ENCODE measurements around the gene RBM41.
"Not testable (repeated sequence)": the region's sequence is repeated elsewhere in the genome, so short reads cannot be mapped to it uniquely, and the experiment has no call there.

RBM41 gene

GRCh38 chrX:107118322-107119147 lies at the start of gene RBM41:
Gene RBM41, minus strand, starts transcription at chrX:107118822. Its CDS starts 49 bp downstream, at chrX:107118773.
- H3K4me3 ChIP-seq (ENCODE audit: low read length) = peak within 1 kb of the TSS; percentile 67
- DNase-seq (ENCODE audit: low read depth) = peak; percentile 73
- TF ChIP-seq, protein P1, sequence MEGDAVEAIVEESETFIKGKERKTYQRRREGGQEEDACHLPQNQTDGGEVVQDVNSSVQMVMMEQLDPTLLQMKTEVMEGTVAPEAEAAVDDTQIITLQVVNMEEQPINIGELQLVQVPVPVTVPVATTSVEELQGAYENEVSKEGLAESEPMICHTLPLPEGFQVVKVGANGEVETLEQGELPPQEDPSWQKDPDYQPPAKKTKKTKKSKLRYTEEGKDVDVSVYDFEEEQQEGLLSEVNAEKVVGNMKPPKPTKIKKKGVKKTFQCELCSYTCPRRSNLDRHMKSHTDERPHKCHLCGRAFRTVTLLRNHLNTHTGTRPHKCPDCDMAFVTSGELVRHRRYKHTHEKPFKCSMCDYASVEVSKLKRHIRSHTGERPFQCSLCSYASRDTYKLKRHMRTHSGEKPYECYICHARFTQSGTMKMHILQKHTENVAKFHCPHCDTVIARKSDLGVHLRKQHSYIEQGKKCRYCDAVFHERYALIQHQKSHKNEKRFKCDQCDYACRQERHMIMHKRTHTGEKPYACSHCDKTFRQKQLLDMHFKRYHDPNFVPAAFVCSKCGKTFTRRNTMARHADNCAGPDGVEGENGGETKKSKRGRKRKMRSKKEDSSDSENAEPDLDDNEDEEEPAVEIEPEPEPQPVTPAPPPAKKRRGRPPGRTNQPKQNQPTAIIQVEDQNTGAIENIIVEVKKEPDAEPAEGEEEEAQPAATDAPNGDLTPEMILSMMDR (conservative IDR thresholded peaks at IDR 0.05; ENCODE audit: low read length) = no peak

DNA sequence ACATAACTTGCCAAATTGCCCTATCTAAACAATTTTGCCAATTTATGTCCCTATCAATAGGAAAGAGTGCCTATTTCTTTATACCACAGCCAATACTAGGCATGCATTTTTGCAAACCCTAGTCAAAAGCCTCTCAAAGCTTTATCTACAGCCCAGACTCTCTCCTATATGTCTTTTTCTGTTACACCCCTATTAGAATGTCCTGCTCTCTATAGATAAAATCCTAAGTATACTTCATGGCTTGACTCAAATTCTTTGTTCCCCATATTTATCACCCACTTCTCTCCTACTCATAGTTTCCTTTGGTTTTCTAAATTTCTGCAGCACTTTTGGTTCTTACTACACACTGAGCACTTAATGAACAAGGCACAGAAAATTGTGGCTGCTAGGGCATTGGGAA lies 49.6 kb upstream of the RBM41 start:
- TF ChIP-seq, protein P1 (conservative IDR thresholded peaks at IDR 0.05; ENCODE audit: low read length) = no peak
- H3K4me3 ChIP-seq (ENCODE audit: low read length) = no peak overlapping the region
- DNase-seq (ENCODE audit: low read depth) = no peak

- TF ChIP-seq, protein P1 (conservative IDR thresholded peaks at IDR 0.05; ENCODE audit: low read length) = no peak
- no peak overlapping the region for H3K4me3 ChIP-seq (ENCODE audit: low read length)
- no peak for DNase-seq (ENCODE audit: low read depth)
Measured at GRCh38 chrX:107167163-107167921, 48.7 kb upstream of the RBM41 start.

GRCh38 chrX:107157618-107158017 lies 39.0 kb upstream of the RBM41 start:
- DNase-seq (ENCODE audit: low read depth); H3K4me3 ChIP-seq (ENCODE audit: low read length): not testable (repeated sequence)

- not testable (repeated sequence) for DNase-seq (ENCODE audit: low read depth); H3K4me3 ChIP-seq (ENCODE audit: low read length)
Measured at GRCh38 chrX:107155621-107156430, 37.2 kb upstream of the RBM41 start.

- H3K4me3 ChIP-seq (ENCODE audit: low read length) = no peak overlapping the region
- no peak for DNase-seq (ENCODE audit: low read depth)
- TF ChIP-seq, protein P1 (conservative IDR thresholded peaks at IDR 0.05; ENCODE audit: low read length) = no peak
Measured at GRCh38 chrX:107154787-107155620, 36.4 kb upstream of the RBM41 start.

DNA sequence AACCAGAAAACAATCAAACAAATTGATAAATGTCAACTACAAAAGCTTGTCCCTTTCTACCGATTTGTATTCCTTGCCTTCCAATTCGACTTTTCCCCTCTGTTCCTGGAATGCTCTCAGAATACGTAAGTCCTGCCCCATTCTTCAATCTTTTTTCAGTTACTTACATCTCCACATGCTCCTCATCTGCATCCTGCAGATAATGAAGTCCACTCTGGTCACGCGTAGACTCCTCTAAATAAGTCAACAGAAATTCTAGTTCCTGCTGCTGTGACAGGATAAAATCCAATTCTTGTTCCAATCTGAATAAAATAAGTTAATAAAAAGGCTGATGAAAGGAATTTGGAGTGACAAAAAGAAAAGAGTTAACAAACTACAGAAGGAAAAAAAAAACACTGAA lies 34.4 kb upstream of the RBM41 start:
- no peak overlapping the region for H3K4me3 ChIP-seq (ENCODE audit: low read length)
- DNase-seq (ENCODE audit: low read depth) = no peak
- TF ChIP-seq, protein P1 (conservative IDR thresholded peaks at IDR 0.05; ENCODE audit: low read length) = no peak

All from AG10803 (cell line).